ENCODE measurements around the gene TPPP. TPM values are rescaled to one million over a fixed set of nuclear protein-coding genes. Genes with fewer than 3 reads are reported as not detected.
"Not testable (repeated sequence)": the region's sequence is repeated elsewhere in the genome, so short reads cannot be mapped to it uniquely, and the experiment has no call there.

Gene TPPP
- total RNA-seq, 2 donors from 2014 or later = 0.05 TPM; not detected in 1

GRCh38 chr5:634191-634590, 59.0 kb downstream of the TPPP start:
- no peak for ATAC-seq
- H3K9me3 Mint-ChIP-seq = no peaks in the 10 kb centered on the region
- H3K27me3 Mint-ChIP-seq = no peaks in the 10 kb centered on the region
- no peaks in the 10 kb centered on the region for H3K4me1 Mint-ChIP-seq (ENCODE audit: low read depth in 2 of 2)
- no peak overlapping the region for H3K4me3 Mint-ChIP-seq
- DNase-seq (ENCODE audit: low spot score) = no peak
- no peak overlapping the region for H3K27ac Mint-ChIP-seq
- peaks cover 6% of the 10 kb centered on the region for H3K36me3 Mint-ChIP-seq

- H3K27ac Mint-ChIP-seq = no peak overlapping the region
- no peak overlapping the region for H3K4me3 Mint-ChIP-seq
- H3K36me3 Mint-ChIP-seq = peaks cover 6% of the 10 kb centered on the region
- DNase-seq (ENCODE audit: low spot score) (no peak), ATAC-seq (peak in 1 of 2 donors; percentile 27)
- H3K27me3 Mint-ChIP-seq = no peaks in the 10 kb centered on the region
- no peaks in the 10 kb centered on the region for H3K4me1 Mint-ChIP-seq (ENCODE audit: low read depth in 2 of 2)
- H3K9me3 Mint-ChIP-seq = no peaks in the 10 kb centered on the region
Observed at GRCh38 chr5:633501-633955, 59.6 kb downstream of the TPPP start.

- H3K27ac Mint-ChIP-seq; H3K9me3 Mint-ChIP-seq; H3K4me3 Mint-ChIP-seq; H3K36me3 Mint-ChIP-seq; ATAC-seq; H3K27me3 Mint-ChIP-seq; H3K4me1 Mint-ChIP-seq (ENCODE audit: low read depth in 2 of 2): not testable (repeated sequence)
- DNase-seq (ENCODE audit: low spot score) = peak; percentile 15
Observed at GRCh38 chr5:628351-629205, 64.6 kb downstream of the TPPP start.

DNA sequence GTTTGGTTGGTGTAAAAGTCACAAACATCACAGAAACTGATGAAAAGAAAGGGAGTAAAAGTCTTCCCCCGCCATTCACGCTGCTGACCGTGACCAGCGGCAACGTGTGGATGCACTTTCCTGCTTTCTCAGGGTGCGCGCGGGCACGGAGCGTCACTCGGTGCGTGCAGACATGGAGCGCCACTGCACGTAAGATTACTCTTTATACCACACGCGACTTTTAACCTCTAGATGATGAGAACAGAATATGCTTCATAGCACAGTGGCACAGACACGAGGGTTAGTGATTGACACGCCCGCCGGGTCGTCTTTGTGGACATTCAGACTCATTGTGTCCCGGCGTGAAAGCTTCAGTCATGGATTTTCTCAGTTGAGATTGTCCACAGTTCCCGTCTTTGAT, 65.3 kb downstream of the TPPP start:
- DNase-seq (ENCODE audit: low spot score) (no peak), ATAC-seq (no peak)
- H3K4me3 Mint-ChIP-seq = no peak overlapping the region
- no peaks in the 10 kb centered on the region for H3K4me1 Mint-ChIP-seq (ENCODE audit: low read depth in 2 of 2)
- no peaks in the 10 kb centered on the region for H3K9me3 Mint-ChIP-seq
- peaks cover 4% of the 10 kb centered on the region for H3K36me3 Mint-ChIP-seq
- no peak overlapping the region for H3K27ac Mint-ChIP-seq
- no peaks in the 10 kb centered on the region for H3K27me3 Mint-ChIP-seq

DNA sequence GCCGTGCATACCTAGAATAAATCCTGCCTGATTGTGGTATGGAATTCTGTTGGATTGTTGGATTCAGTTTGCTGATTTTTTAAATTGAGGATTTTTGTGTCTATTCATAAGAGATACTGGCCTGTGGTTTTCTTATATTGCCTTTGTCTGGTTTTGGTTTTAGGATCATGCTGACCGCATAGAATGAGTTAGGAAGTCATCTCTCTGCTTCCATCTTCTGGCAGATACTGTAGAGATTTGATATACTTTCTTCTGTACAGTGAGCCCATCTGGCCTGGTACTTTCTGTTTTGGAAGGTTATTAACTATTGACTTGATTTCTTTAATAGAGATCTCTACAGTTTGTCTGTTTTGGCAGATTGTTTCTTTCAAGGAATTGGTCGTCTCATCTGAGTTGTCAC, 66.3 kb downstream of the TPPP start:
- H3K9me3 Mint-ChIP-seq = no peaks in the 10 kb centered on the region

DNA sequence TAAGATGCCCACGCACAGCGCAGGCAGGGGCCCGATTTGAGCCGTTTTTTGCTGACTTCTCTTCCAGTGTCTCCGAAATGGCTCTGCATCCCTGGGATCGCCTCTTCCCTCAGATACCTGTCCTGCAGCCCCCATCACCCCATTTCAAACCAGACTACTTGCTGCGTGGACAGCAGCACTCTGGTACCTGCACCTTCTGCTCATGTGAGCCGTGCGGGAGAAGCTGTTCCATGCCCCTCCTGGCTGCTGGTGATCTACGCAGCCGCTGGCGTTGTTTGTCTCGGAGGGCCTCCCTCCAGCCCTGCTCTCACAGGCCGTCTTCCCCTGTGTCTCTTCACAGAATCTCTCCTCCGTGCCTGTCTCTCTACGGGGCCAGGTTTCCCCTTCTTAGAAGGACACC, 67.6 kb downstream of the TPPP start:
- ATAC-seq = no peak
- DNase-seq (ENCODE audit: low spot score) = peak; percentile 56
- H3K27ac Mint-ChIP-seq = no peak overlapping the region
- H3K27me3 Mint-ChIP-seq = no peaks in the 10 kb centered on the region
- H3K36me3 Mint-ChIP-seq = peaks cover 4% of the 10 kb centered on the region
- H3K4me1 Mint-ChIP-seq (ENCODE audit: low read depth in 2 of 2) = no peaks in the 10 kb centered on the region
- no peak overlapping the region for H3K4me3 Mint-ChIP-seq
- no peaks in the 10 kb centered on the region for H3K9me3 Mint-ChIP-seq

More for the DNA sequence above, 66.3 kb downstream of the TPPP start:
- Mint-ChIP-seq H3K36me3 (peaks cover 4% of the 10 kb centered on the region), H3K27ac (no peak overlapping the region), H3K4me3 (no peak overlapping the region), H3K4me1 (ENCODE audit: low read depth in 2 of 2) (no peaks in the 10 kb centered on the region), H3K27me3 (no peaks in the 10 kb centered on the region)
- DNase-seq (ENCODE audit: low spot score) = no peak
- no peak for ATAC-seq

DNA sequence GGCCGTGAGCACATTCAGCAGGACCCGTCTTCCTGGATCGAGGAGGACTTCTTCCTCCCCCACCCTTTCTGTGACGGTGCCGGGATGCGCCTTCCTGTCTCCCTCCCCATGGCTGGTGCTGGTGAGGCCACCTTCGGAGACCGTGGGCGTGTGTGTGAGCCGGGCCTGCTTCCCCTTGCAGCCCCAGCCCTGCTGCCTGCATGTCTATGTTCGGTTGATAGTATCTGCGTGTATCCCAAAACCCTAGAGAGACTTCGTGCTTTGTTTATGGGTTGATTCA, 68.3 kb downstream of the TPPP start:
- DNase-seq (ENCODE audit: low spot score) (peak; percentile 54), ATAC-seq (no peak)
- no peaks in the 10 kb centered on the region for H3K4me1 Mint-ChIP-seq (ENCODE audit: low read depth in 2 of 2)
- no peak overlapping the region for H3K4me3 Mint-ChIP-seq
- no peaks in the 10 kb centered on the region for H3K27me3 Mint-ChIP-seq
- no peaks in the 10 kb centered on the region for H3K9me3 Mint-ChIP-seq
- H3K27ac Mint-ChIP-seq = no peak overlapping the region
- H3K36me3 Mint-ChIP-seq = peaks cover 4% of the 10 kb centered on the region

GRCh38 chr5:624118-624950, 68.8 kb downstream of the TPPP start:
- H3K4me1 Mint-ChIP-seq (ENCODE audit: low read depth in 2 of 2) = no peaks in the 10 kb centered on the region
- H3K9me3 Mint-ChIP-seq = no peaks in the 10 kb centered on the region
- no peak overlapping the region for H3K4me3 Mint-ChIP-seq
- ATAC-seq = no peak
- H3K27ac Mint-ChIP-seq = no peak overlapping the region
- peaks cover 4% of the 10 kb centered on the region for H3K36me3 Mint-ChIP-seq
- DNase-seq (ENCODE audit: low spot score) = peak; percentile 26
- H3K27me3 Mint-ChIP-seq = no peaks in the 10 kb centered on the region

DNA sequence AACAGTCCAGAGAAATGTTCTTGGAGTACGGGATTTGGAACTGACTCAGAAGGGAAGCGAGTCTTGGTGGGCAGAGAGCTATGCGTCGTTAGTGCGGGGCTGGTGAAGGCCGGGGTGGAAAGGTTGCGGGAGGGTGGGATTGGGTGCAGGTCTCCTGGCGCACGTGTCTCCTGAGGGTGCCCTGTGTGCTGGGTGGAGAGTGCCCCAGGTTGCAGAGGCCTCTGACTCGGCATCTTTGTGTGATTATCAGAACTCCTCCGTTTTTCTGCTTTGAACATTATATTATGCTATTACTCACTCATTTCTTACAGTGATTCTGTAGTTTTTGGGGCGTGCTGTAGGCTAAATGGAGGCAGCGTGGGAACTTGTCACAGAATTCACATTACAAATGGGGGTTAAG, 69.6 kb downstream of the TPPP start:
- Mint-ChIP-seq H3K4me1 (ENCODE audit: low read depth in 2 of 2) (no peaks in the 10 kb centered on the region), H3K27me3 (no peaks in the 10 kb centered on the region), H3K27ac (no peak overlapping the region), H3K36me3 (peaks cover 4% of the 10 kb centered on the region), H3K4me3 (no peak overlapping the region), H3K9me3 (no peaks in the 10 kb centered on the region)
- no peak for ATAC-seq
- DNase-seq (ENCODE audit: low spot score) = no peak

- DNase-seq (ENCODE audit: low spot score) (peak; percentile 40), ATAC-seq (peak in 1 of 2 donors; percentile 17)
- Mint-ChIP-seq H3K27me3 (no peaks in the 10 kb centered on the region), H3K4me3 (no peak overlapping the region), H3K9me3 (no peaks in the 10 kb centered on the region), H3K4me1 (ENCODE audit: low read depth in 2 of 2) (peaks cover 0 to under 1% of the 10 kb centered on the region in 2 donors), H3K36me3 (peaks cover 4% of the 10 kb centered on the region), H3K27ac (no peak overlapping the region)
Observed at GRCh38 chr5:622946-623522, 70.1 kb downstream of the TPPP start.

- DNase-seq (ENCODE audit: low spot score) (peak; percentile 47), ATAC-seq (no peak)
- Mint-ChIP-seq H3K27me3 (no peaks in the 10 kb centered on the region), H3K27ac (no peak overlapping the region), H3K4me3 (no peak overlapping the region), H3K9me3 (no peaks in the 10 kb centered on the region), H3K4me1 (ENCODE audit: low read depth in 2 of 2) (peaks cover 0 to 5% of the 10 kb centered on the region in 2 donors), H3K36me3 (peaks cover 4% of the 10 kb centered on the region)
Observed at GRCh38 chr5:622359-622758, 70.8 kb downstream of the TPPP start.

GRCh38 chr5:621341-621761, 71.8 kb downstream of the TPPP start:
- Mint-ChIP-seq H3K27ac (no peak overlapping the region), H3K9me3 (no peaks in the 10 kb centered on the region), H3K27me3 (no peaks in the 10 kb centered on the region), H3K36me3 (peaks cover 4% of the 10 kb centered on the region), H3K4me1 (ENCODE audit: low read depth in 2 of 2) (peaks cover 6 to 7% of the 10 kb centered on the region in 2 donors), H3K4me3 (no peak overlapping the region)
- no peak for ATAC-seq
- peak; percentile 23 for DNase-seq (ENCODE audit: low spot score)

DNA sequence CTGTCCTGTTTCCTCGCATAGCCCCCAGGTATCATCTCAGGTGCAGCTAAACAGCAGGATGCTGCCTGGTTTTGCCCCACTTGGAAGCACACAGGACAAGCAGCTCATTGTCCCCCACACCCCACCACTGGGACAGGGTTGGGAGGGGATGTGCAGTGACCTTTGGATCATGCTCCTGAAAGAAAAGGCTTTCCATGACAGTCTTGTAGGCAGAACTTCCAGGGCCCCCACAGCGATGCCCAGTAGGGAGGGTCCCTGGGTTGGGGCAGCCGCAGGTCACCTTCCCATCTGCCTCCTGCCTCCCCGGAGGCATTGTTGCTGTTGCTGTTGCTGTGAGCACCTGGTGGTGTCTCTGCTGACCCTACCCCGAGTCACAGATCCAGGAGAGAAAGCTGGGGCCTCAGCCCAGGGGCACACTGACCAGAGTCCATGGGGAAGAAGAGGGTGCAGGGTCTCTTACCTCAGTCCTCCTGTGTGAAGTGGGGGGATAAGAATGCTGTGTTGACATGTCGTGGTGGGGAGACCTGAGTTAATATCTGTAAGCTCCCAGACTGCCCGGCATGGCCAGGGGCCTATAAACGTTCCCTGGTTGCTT, 72.5 kb downstream of the TPPP start:
- ATAC-seq (no peak), DNase-seq (ENCODE audit: low spot score) (peak; percentile 56)
- Mint-ChIP-seq H3K27me3 (no peaks in the 10 kb centered on the region), H3K27ac (no peak overlapping the region), H3K36me3 (peaks cover 3% of the 10 kb centered on the region), H3K9me3 (no peaks in the 10 kb centered on the region), H3K4me3 (no peak overlapping the region), H3K4me1 (ENCODE audit: low read depth in 2 of 2) (peaks cover 8 to 14% of the 10 kb centered on the region in 2 donors)

Data from natural killer cell treated with Interleukin-12 subunit alpha and Interleukin-12 subunit beta and Interleukin-15 and Interleukin-18, amount 100 ng/mL, for 72 hours (primary cell).